Right lobe of liver (tissue), 4 donors: ENCODE results near the gene STOX2.

Experiments used
- POLR2A ChIP-seq: fragments of 450-650 bp; IDR thresholded peaks from one replicate; pipeline ENCODE4 v1.6.1; 2017; ENCODE audit warnings: antibody characterized with exemption, mild to moderate bottlenecking
- TF ChIP-seq, protein P1 (sequence below), 4 donors: fragments of 200-600 bp in 3 of 4; fragments of 450-650 bp in 1 of 4; IDR thresholded peaks; one replicate each; pipeline versions ENCODE4 v1.5.1 to v1.8.0; 2016 to 2022; ENCODE audit warnings: antibody characterized with exemption in 4 of 4, mild to moderate bottlenecking in 2 of 4
- donor health status: DM: no; HTN: no; CAD: no.
- donor health status: DM: no; HTN: no; CAD: no.
- donor health status: DM: no; HTN: yes; CAD: no.

DNA sequence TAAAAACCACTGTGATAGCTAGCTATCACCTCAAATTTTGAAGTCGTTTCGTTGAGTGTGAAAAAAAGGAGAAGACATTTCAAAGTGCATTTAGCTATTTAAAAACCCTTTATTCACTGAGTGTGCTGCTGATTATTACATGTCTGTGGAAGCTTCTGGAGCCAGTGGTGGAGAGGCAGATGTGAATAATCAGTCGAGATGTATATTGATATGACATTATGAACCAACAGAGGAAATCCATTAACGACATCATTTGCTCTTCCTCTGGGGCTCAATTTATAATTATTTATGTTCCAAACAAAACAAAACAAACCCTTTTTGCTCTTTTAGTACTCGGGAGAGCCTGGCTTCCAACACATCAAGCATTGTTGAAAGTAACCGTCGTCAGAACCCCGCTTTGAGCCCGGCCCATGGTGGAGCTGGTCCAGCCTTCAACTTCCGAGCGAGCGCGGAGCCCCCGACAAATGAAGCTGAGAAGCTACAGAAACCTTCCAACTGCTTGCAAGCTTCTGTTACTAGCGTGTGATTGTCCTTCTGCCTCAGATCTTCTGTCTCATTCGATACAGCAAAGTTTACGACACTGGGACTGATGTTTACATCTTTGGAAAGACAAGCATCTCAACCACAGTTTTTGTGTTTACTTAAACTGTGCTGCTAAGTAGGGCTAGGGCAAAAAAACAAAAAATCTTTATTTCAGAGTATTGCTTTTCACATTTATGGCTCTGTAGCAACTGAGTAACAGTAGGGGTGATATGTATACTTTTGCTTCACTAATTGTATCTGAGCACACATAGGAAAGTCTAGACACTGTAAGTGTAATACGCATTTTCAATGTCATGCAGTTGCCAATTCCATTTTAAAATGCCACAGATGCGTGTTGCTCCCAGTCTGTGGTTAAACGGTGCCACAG lies 111.9 kb downstream of the STOX2 start:
- no peak for TF ChIP-seq POLR2A
- TF ChIP-seq, protein P1, sequence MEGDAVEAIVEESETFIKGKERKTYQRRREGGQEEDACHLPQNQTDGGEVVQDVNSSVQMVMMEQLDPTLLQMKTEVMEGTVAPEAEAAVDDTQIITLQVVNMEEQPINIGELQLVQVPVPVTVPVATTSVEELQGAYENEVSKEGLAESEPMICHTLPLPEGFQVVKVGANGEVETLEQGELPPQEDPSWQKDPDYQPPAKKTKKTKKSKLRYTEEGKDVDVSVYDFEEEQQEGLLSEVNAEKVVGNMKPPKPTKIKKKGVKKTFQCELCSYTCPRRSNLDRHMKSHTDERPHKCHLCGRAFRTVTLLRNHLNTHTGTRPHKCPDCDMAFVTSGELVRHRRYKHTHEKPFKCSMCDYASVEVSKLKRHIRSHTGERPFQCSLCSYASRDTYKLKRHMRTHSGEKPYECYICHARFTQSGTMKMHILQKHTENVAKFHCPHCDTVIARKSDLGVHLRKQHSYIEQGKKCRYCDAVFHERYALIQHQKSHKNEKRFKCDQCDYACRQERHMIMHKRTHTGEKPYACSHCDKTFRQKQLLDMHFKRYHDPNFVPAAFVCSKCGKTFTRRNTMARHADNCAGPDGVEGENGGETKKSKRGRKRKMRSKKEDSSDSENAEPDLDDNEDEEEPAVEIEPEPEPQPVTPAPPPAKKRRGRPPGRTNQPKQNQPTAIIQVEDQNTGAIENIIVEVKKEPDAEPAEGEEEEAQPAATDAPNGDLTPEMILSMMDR (IDR thresholded peaks at IDR 0.05): no peak
